Glutamatergic neuron (in vitro differentiated cells): ENCODE measurements around the gene DQX1. TPM values are rescaled to one million over a fixed set of nuclear protein-coding genes. Genes with fewer than 3 reads are reported as not detected.

ENCODE experiments used
- DNase-seq: peaks from one replicate; pipeline ENCODE4 v3.0.0; 2022
- H3K27ac Mint-ChIP-seq: one replicate; pipeline ENCODE4 v1.8.0; 2020; ENCODE audit warnings: mild to moderate bottlenecking, mixed read lengths, inconsistent platforms; ENCODE audit not compliant: unreplicated experiment
- H3K27me3 Mint-ChIP-seq: one replicate; pipeline ENCODE4 v1.8.0; 2020; ENCODE audit warnings: mild to moderate bottlenecking, moderate library complexity, mixed read lengths, inconsistent platforms; ENCODE audit not compliant: unreplicated experiment
- H3K36me3 Mint-ChIP-seq: one replicate; pipeline ENCODE4 v1.8.0; 2020; ENCODE audit warnings: mild to moderate bottlenecking, mixed read lengths, inconsistent platforms; ENCODE audit not compliant: unreplicated experiment
- H3K4me1 Mint-ChIP-seq: one replicate; pipeline ENCODE4 v1.8.0; 2020; ENCODE audit warnings: mild to moderate bottlenecking, low read depth, mixed read lengths, inconsistent platforms; ENCODE audit not compliant: unreplicated experiment
- H3K4me3 Mint-ChIP-seq: one replicate; pipeline ENCODE4 v1.8.0; 2020; ENCODE audit warnings: mild to moderate bottlenecking, mixed read lengths, inconsistent platforms; ENCODE audit not compliant: unreplicated experiment
- H3K9me3 Mint-ChIP-seq: one replicate; pipeline ENCODE4 v1.8.0; 2020; ENCODE audit warnings: mild to moderate bottlenecking, moderate library complexity, mixed read lengths, inconsistent platforms; ENCODE audit not compliant: unreplicated experiment
- CTCF ChIP-seq: fragments of 200-600 bp; sonication (generic); IDR thresholded peaks from one replicate; pipeline ENCODE4 v1.5.0; 2021; ENCODE audit not compliant: partially characterized antibody, unreplicated experiment
- total RNA-seq: library from RNA; stranded (reverse); fragmentation: NEBNext Ultra II Directional; extraction: Animal tissue kit (Norgen Biotek cat#: 25700); gene quantifications from one replicate; pipeline ENCODE4 v1.2.1, GENCODE V29; 2021; ENCODE audit not compliant: unreplicated experiment

Gene DQX1
- total RNA-seq, 1 donor from 2014 or later, result 0.91 TPM

- H3K27ac Mint-ChIP-seq, result no peak overlapping the region
- peaks cover 32% of the 10 kb centered on the region for H3K27me3 Mint-ChIP-seq
- peaks cover 24% of the 10 kb centered on the region for H3K4me1 Mint-ChIP-seq
- TF ChIP-seq CTCF, result no peak
- H3K9me3 Mint-ChIP-seq, result peaks cover 14% of the 10 kb centered on the region
- peak; percentile 63 for DNase-seq
- H3K36me3 Mint-ChIP-seq, result peaks cover 9% of the 10 kb centered on the region
- peak overlapping the region; percentile 92 for H3K4me3 Mint-ChIP-seq
Observed at GRCh38 chr2:74554820-74555531, 28.9 kb upstream of the DQX1 start.

GRCh38 chr2:74553892-74554819, 28.1 kb upstream of the DQX1 start, which contains the start of the genes DOK1 and LOXL3:
DOK1 (plus strand) TSS chr2:74554720; CDS start chr2:74554755, 35 bp downstream.
LOXL3 (minus strand) TSS chr2:74553942; CDS start chr2:74552634, 1,308 bp downstream.
- H3K4me3 Mint-ChIP-seq, result peak within 1 kb of the TSS; percentile 99
- peaks cover 35% of the 10 kb centered on the region for H3K27me3 Mint-ChIP-seq
- H3K4me1 Mint-ChIP-seq, result peaks cover 28% of the 10 kb centered on the region
- no peak for TF ChIP-seq CTCF
- peaks cover 13% of the 10 kb centered on the region for H3K9me3 Mint-ChIP-seq
- peak; percentile 89 for DNase-seq
- peaks cover 9% of the 10 kb centered on the region for H3K36me3 Mint-ChIP-seq
- peak within 1 kb of the TSS; percentile 91 for H3K27ac Mint-ChIP-seq

- peak; percentile 50 for DNase-seq
- peaks cover 39% of the 10 kb centered on the region for H3K27me3 Mint-ChIP-seq
- H3K27ac Mint-ChIP-seq, result peak overlapping the region; percentile 91
- peak overlapping the region; percentile 99 for H3K4me3 Mint-ChIP-seq
- H3K4me1 Mint-ChIP-seq, result peaks cover 32% of the 10 kb centered on the region
- no peak for TF ChIP-seq CTCF
- peaks cover 15% of the 10 kb centered on the region for H3K9me3 Mint-ChIP-seq
- peaks cover 9% of the 10 kb centered on the region for H3K36me3 Mint-ChIP-seq
Observed at GRCh38 chr2:74552914-74553811, 27.1 kb upstream of the DQX1 start.

- DNase-seq, result no peak
- peaks cover 9% of the 10 kb centered on the region for H3K36me3 Mint-ChIP-seq
- TF ChIP-seq CTCF, result no peak
- peaks cover 40% of the 10 kb centered on the region for H3K27me3 Mint-ChIP-seq
- H3K9me3 Mint-ChIP-seq, result peaks cover 18% of the 10 kb centered on the region
- H3K27ac Mint-ChIP-seq, result peak overlapping the region; percentile 88
- H3K4me1 Mint-ChIP-seq, result peaks cover 40% of the 10 kb centered on the region
- H3K4me3 Mint-ChIP-seq, result peak overlapping the region; percentile 99
Observed at GRCh38 chr2:74551942-74552913, 26.2 kb upstream of the DQX1 start.
